ENCODE measurements around the gene GALP. TPM values are rescaled to one million over a fixed set of nuclear protein-coding genes. Genes with fewer than 3 reads are reported as not detected.
"Not testable (repeated sequence)": the region's sequence is repeated elsewhere in the genome, so short reads cannot be mapped to it uniquely, and the experiment has no call there.

GALP gene
- 8.2 TPM for polyA plus RNA-seq (2013, experiment 1 of 4)
- 7.1 TPM for polyA plus RNA-seq (2013, experiment 2 of 4)
- 8.2 TPM for polyA plus RNA-seq (2013, experiment 3 of 4)
- polyA plus RNA-seq (2013, experiment 4 of 4): 11.7 TPM

DNA sequence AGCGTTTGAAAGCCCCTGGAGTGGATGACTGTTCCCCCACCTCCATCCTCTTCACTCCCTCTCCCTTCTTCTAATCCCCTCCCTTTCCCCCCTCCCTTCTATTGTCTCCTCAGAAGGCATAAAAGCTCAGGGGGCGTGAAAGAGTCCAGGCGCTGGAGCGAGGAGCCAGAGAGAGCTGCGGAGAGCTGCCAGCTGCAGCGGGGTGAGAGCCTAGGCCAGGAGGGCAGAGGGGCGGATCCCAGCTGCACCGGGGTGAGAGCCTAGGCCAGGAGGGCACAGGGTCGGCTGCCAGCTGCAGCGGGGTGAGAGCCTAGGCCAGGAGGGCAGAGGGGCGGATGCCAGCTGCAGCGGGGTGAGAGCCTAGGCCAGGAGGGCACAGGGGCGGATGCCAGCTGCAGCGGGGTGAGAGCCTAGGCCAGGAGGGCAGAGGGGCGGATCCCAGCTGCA, at the start of gene GALP:
TSS of gene GALP (plus strand) at position 148 of the 447 bp plus-strand sequence. CDS start 1,101 bp downstream, outside the sequence.
- 39 to 44% methylated on average over 15 of the region's 15 CpGs for WGBS, 2 experiments
- not testable (repeated sequence) for H3K4me3 ChIP-seq (ENCODE audit: insufficient read depth, low read depth, low read length); H3K9me3 ChIP-seq (ENCODE audit: control insufficient read depth, low read length); H3K27me3 ChIP-seq (ENCODE audit: control insufficient read depth, insufficient read depth, low read length, poor library complexity, severe bottlenecking); H3K36me3 ChIP-seq (ENCODE audit: control insufficient read depth, insufficient read depth, low read length); H3K27ac ChIP-seq (ENCODE audit: insufficient read depth, low read depth, low read length, poor library complexity, severe bottlenecking)
- H3K4me1 ChIP-seq (ENCODE audit: control insufficient read depth, insufficient read depth, low read length): peaks cover 16% of the 10 kb centered on the region

DNA sequence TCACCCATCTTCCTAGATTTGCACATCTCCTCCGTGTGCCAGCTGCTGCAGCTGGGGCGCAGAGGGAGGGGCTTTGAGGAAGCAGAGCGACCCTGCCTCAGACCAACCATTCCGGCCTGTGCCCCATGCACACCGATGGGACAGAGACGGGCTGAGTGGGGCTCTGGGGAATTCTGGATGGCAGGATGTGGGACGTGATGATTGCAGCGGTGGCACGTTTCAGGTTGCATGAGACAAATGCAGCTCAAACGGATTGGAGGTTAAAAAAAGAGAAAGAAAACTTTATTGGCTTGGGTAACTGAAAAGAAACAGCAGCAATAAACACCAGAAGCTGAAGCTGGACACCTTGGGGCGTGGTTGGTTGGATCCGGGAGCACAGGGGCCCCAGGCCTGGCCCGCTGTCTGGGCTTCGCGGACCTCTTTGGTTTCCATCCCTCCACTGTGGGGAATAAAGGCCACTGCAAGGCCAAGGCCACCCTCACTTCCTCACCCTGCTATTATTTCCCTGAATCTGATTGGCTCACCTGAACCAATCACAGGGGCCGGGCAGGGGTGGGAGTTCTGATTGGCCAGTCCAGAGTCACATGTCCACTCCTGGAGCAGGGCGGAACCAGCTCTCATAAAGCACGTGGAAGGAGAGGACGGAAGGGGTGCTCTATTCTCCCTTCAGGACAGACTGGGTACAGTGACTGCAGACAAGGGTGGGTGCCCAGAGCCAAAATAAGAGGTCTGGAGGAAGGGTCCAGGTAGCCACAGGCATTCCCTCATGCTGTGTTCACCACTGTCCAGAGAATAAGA, 48.6 kb upstream of the GALP start:
- Histone ChIP-seq H3K9me3 (ENCODE audit: control insufficient read depth, low read length) (no peaks in the 10 kb centered on the region), H3K36me3 (ENCODE audit: control insufficient read depth, insufficient read depth, low read length) (no peaks in the 10 kb centered on the region), H3K4me1 (ENCODE audit: control insufficient read depth, insufficient read depth, low read length) (peaks cover 8% of the 10 kb centered on the region), H3K27ac (ENCODE audit: insufficient read depth, low read depth, low read length, poor library complexity, severe bottlenecking) (no peak overlapping the region), H3K27me3 (ENCODE audit: control insufficient read depth, insufficient read depth, low read length, poor library complexity, severe bottlenecking) (no peaks in the 10 kb centered on the region), H3K4me3 (ENCODE audit: insufficient read depth, low read depth, low read length) (no peak overlapping the region)
- 91 to 92% methylated on average over 19 of the region's 19 CpGs for WGBS, 2 experiments

GRCh38 chr19:56130006-56130405, 45.8 kb upstream of the GALP start:
- no peaks in the 10 kb centered on the region for H3K9me3 ChIP-seq (ENCODE audit: control insufficient read depth, low read length)
- WGBS, 2 experiments: 93 to 95% methylated on average over 7 of the region's 7 CpGs
- no peak overlapping the region for H3K27ac ChIP-seq (ENCODE audit: insufficient read depth, low read depth, low read length, poor library complexity, severe bottlenecking)
- H3K27me3 ChIP-seq (ENCODE audit: control insufficient read depth, insufficient read depth, low read length, poor library complexity, severe bottlenecking): no peaks in the 10 kb centered on the region
- no peaks in the 10 kb centered on the region for H3K36me3 ChIP-seq (ENCODE audit: control insufficient read depth, insufficient read depth, low read length)
- no peak overlapping the region for H3K4me3 ChIP-seq (ENCODE audit: insufficient read depth, low read depth, low read length)
- peaks cover 13% of the 10 kb centered on the region for H3K4me1 ChIP-seq (ENCODE audit: control insufficient read depth, insufficient read depth, low read length)

DNA sequence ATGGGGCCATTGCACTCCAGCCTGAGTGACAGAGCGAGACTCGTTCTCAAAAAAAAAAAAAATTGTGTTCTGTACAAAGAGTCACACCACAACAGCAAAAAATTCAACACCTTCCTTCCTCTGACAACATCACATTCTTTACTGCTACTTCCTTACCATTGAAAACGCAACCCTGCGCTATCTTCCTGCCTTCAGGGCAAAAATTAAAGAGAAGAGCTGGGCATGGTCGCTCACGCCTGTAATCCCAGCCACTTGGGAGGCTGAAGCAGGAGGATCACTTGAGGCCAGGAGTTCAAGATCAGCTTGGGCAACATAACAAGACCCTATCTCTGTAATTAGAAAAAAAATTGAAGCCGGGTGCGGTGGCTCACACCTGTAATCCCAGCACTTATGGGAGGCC, 44.2 kb upstream of the GALP start:
- Histone ChIP-seq H3K4me3 (ENCODE audit: insufficient read depth, low read depth, low read length) (no peak overlapping the region), H3K27ac (ENCODE audit: insufficient read depth, low read depth, low read length, poor library complexity, severe bottlenecking) (no peak overlapping the region), H3K9me3 (ENCODE audit: control insufficient read depth, low read length) (no peaks in the 10 kb centered on the region), H3K36me3 (ENCODE audit: control insufficient read depth, insufficient read depth, low read length) (no peaks in the 10 kb centered on the region), H3K27me3 (ENCODE audit: control insufficient read depth, insufficient read depth, low read length, poor library complexity, severe bottlenecking) (no peaks in the 10 kb centered on the region), H3K4me1 (ENCODE audit: control insufficient read depth, insufficient read depth, low read length) (peaks cover 7% of the 10 kb centered on the region)
- WGBS, 2 experiments: 91% methylated on average over 8 of the region's 8 CpGs

GRCh38 chr19:56132316-56132822, 43.4 kb upstream of the GALP start:
- Histone ChIP-seq H3K9me3 (ENCODE audit: control insufficient read depth, low read length) (no peaks in the 10 kb centered on the region), H3K27ac (ENCODE audit: insufficient read depth, low read depth, low read length, poor library complexity, severe bottlenecking) (peak overlapping the region; percentile 67), H3K4me3 (ENCODE audit: insufficient read depth, low read depth, low read length) (no peak overlapping the region), H3K27me3 (ENCODE audit: control insufficient read depth, insufficient read depth, low read length, poor library complexity, severe bottlenecking) (no peaks in the 10 kb centered on the region), H3K4me1 (ENCODE audit: control insufficient read depth, insufficient read depth, low read length) (peaks cover 7% of the 10 kb centered on the region), H3K36me3 (ENCODE audit: control insufficient read depth, insufficient read depth, low read length) (no peaks in the 10 kb centered on the region)
- WGBS, 2 experiments: 70 to 71% methylated on average over 14 of the region's 14 CpGs

DNA sequence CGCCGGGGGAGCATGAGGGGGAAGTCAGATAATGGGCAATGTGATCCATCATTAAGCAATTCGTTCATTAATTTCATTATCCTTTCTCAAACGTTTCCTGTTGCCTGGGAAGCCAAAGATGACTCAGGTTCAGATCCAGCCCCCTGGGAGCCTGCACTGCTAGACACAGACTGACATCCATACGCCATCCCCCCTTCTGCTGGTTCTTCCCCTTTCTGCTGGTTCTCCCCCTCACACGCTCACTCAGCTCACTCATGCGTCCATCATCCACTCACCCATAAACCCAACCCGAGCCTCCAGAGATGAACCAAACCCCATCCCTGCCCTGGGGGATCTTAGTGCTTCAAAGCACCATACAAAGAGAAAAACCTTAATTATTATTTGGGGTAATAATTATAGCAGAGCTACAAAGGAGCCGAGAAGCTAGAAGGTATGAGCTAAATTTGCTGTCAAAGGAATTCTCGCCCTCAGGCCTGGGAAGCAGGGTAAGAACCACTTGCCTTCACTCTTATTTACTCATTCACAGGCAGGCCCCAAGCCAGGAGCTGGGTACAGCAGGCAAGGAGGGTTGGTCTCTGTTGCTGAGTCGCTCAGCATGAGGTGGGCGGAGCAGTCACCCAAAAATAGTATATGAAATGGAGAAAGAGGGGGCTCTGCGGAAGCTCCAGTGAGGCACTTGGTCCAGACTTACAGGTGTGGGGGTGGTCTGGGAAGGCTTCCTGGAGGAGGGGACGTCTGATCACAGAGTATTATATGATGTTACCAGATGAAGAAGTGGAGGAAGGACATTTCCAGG, 41.8 kb upstream of the GALP start:
- H3K9me3 ChIP-seq (ENCODE audit: control insufficient read depth, low read length): no peaks in the 10 kb centered on the region
- peaks cover 7% of the 10 kb centered on the region for H3K4me1 ChIP-seq (ENCODE audit: control insufficient read depth, insufficient read depth, low read length)
- no peak overlapping the region for H3K27ac ChIP-seq (ENCODE audit: insufficient read depth, low read depth, low read length, poor library complexity, severe bottlenecking)
- H3K4me3 ChIP-seq (ENCODE audit: insufficient read depth, low read depth, low read length): no peak overlapping the region
- H3K36me3 ChIP-seq (ENCODE audit: control insufficient read depth, insufficient read depth, low read length): no peaks in the 10 kb centered on the region
- 91 to 92% methylated on average over 14 of the region's 14 CpGs for WGBS, 2 experiments
- H3K27me3 ChIP-seq (ENCODE audit: control insufficient read depth, insufficient read depth, low read length, poor library complexity, severe bottlenecking): no peaks in the 10 kb centered on the region

- Histone ChIP-seq H3K27ac (ENCODE audit: insufficient read depth, low read depth, low read length, poor library complexity, severe bottlenecking) (no peak overlapping the region), H3K4me1 (ENCODE audit: control insufficient read depth, insufficient read depth, low read length) (peaks cover 7% of the 10 kb centered on the region), H3K36me3 (ENCODE audit: control insufficient read depth, insufficient read depth, low read length) (no peaks in the 10 kb centered on the region), H3K4me3 (ENCODE audit: insufficient read depth, low read depth, low read length) (no peak overlapping the region), H3K9me3 (ENCODE audit: control insufficient read depth, low read length) (no peaks in the 10 kb centered on the region), H3K27me3 (ENCODE audit: control insufficient read depth, insufficient read depth, low read length, poor library complexity, severe bottlenecking) (no peaks in the 10 kb centered on the region)
- 94 to 95% methylated on average over 5 of the region's 5 CpGs for WGBS, 2 experiments
Measured at GRCh38 chr19:56134654-56134921, 41.2 kb upstream of the GALP start.

DNA sequence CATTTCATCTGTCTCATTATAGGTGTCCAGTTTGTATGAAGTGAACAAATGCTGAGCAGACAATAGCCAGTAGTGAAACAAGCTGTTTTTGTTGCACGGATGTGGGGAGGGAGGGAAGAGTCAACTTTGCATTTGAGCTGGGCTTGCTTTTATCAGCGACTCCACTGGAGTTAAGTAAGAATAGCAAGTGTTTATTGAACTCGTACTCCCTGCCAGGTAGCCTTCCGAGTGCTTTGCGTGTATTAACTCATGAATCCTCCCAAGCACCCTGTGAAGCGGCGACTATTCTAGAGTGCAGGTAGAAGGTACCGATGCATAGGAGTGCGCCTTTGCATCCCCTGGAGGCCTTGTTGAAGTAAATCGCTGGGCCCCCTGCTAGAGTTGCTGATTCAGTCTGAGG, 39.4 kb upstream of the GALP start:
- no peak overlapping the region for H3K27ac ChIP-seq (ENCODE audit: insufficient read depth, low read depth, low read length, poor library complexity, severe bottlenecking)
- 28 to 29% methylated on average over 10 of the region's 10 CpGs for WGBS, 2 experiments
- no peaks in the 10 kb centered on the region for H3K36me3 ChIP-seq (ENCODE audit: control insufficient read depth, insufficient read depth, low read length)
- H3K4me1 ChIP-seq (ENCODE audit: control insufficient read depth, insufficient read depth, low read length): peaks cover 15% of the 10 kb centered on the region
- no peak overlapping the region for H3K4me3 ChIP-seq (ENCODE audit: insufficient read depth, low read depth, low read length)
- H3K27me3 ChIP-seq (ENCODE audit: control insufficient read depth, insufficient read depth, low read length, poor library complexity, severe bottlenecking): no peaks in the 10 kb centered on the region
- no peaks in the 10 kb centered on the region for H3K9me3 ChIP-seq (ENCODE audit: control insufficient read depth, low read length)

- H3K36me3 ChIP-seq (ENCODE audit: control insufficient read depth, insufficient read depth, low read length): no peaks in the 10 kb centered on the region
- no peak overlapping the region for H3K4me3 ChIP-seq (ENCODE audit: insufficient read depth, low read depth, low read length)
- H3K9me3 ChIP-seq (ENCODE audit: control insufficient read depth, low read length): no peaks in the 10 kb centered on the region
- no peak overlapping the region for H3K27ac ChIP-seq (ENCODE audit: insufficient read depth, low read depth, low read length, poor library complexity, severe bottlenecking)
- H3K4me1 ChIP-seq (ENCODE audit: control insufficient read depth, insufficient read depth, low read length): peaks cover 10% of the 10 kb centered on the region
- H3K27me3 ChIP-seq (ENCODE audit: control insufficient read depth, insufficient read depth, low read length, poor library complexity, severe bottlenecking): no peaks in the 10 kb centered on the region
- 93 to 95% methylated on average over 6 of the region's 6 CpGs for WGBS, 2 experiments
Measured at GRCh38 chr19:56137405-56137804, 38.4 kb upstream of the GALP start.

DNA sequence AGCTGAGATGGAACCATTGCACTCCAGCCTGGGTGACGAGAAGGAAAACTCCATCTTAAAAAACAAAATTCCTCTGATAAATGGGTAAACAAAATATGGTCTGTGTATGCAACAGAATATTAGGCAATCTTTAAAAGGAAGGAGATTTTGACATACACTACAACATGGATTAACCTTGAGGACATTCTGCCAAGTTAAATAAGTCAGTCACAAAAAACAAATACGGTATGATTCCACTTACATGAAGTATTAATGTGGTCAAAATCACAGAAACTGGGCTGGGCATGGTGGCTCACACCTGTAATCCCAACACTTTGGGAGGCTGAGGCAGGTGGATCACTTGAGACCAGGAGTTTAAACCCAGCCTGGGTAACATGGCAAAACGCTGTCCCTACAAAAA, 37.7 kb upstream of the GALP start:
- Histone ChIP-seq H3K4me3 (ENCODE audit: insufficient read depth, low read depth, low read length) (no peak overlapping the region), H3K9me3 (ENCODE audit: control insufficient read depth, low read length) (no peaks in the 10 kb centered on the region), H3K4me1 (ENCODE audit: control insufficient read depth, insufficient read depth, low read length) (peaks cover 8% of the 10 kb centered on the region), H3K27me3 (ENCODE audit: control insufficient read depth, insufficient read depth, low read length, poor library complexity, severe bottlenecking) (no peaks in the 10 kb centered on the region), H3K36me3 (ENCODE audit: control insufficient read depth, insufficient read depth, low read length) (no peaks in the 10 kb centered on the region), H3K27ac (ENCODE audit: insufficient read depth, low read depth, low read length, poor library complexity, severe bottlenecking) (no peak overlapping the region)
- WGBS, 2 experiments: 89 to 92% methylated on average over 3 of the region's 3 CpGs

Data from ectodermal cell (in vitro differentiated cells).